Measurements from ENCODE around the gene GABBR2.

- TF ChIP-seq EP300 (IDR thresholded peaks at IDR 0.05; ENCODE audit: borderline replicate concordance) (no peak), TAF1 (IDR thresholded peaks at IDR 0.05; ENCODE audit: low read depth) (no peak), CREB1 (IDR thresholded peaks at IDR 0.05; ENCODE audit: low read depth) (no peak), RAD21 (IDR thresholded peaks at IDR 0.05; ENCODE audit: low read depth) (no peak), EGR1 (IDR thresholded peaks at IDR 0.05) (no peak), YY1 (IDR thresholded peaks at IDR 0.05; ENCODE audit: low read depth) (no peak), FOXM1 (IDR thresholded peaks at IDR 0.05; ENCODE audit: borderline replicate concordance, low read depth) (no peak)
- TF ChIP-seq, protein P1, sequence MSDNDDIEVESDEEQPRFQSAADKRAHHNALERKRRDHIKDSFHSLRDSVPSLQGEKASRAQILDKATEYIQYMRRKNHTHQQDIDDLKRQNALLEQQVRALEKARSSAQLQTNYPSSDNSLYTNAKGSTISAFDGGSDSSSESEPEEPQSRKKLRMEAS (IDR thresholded peaks at IDR 0.05) = no peak
Observed at GRCh38 chr9:98303633-98304125, 405.1 kb downstream of the GABBR2 start.
